HUES6 (cell line): ENCODE results near the gene PDZRN3.

Experiments
- H3K27ac ChIP-seq: 2 replicates; pipeline ENCODE4 v1.7.0; 2013; ENCODE audit warnings: low read depth, mild to moderate bottlenecking, low read length, inconsistent platforms
- H3K27me3 ChIP-seq: 2 replicates; pipeline ENCODE4 v1.6.1; 2013; ENCODE audit warnings: low read length; ENCODE audit not compliant: control insufficient read depth, insufficient read depth
- H3K36me3 ChIP-seq: 2 replicates; pipeline ENCODE4 v1.6.1; 2013; ENCODE audit warnings: low read length; ENCODE audit not compliant: control insufficient read depth, insufficient read depth
- H3K4me1 ChIP-seq: 2 replicates; pipeline ENCODE4 v1.6.1; 2013; ENCODE audit warnings: low read length; ENCODE audit not compliant: control insufficient read depth, insufficient read depth
- H3K4me3 ChIP-seq: 2 replicates; pipeline ENCODE4 v1.5.1; 2013; ENCODE audit warnings: low read depth, low read length
- H3K9ac ChIP-seq: one replicate; pipeline ENCODE4 v1.6.1; 2013; ENCODE audit warnings: mild to moderate bottlenecking, low read length
- H3K9me3 ChIP-seq: 2 replicates; pipeline ENCODE4 v1.6.1; 2013; ENCODE audit warnings: low read depth, low read length; ENCODE audit not compliant: control insufficient read depth, insufficient read depth

Gene PDZRN3

DNA sequence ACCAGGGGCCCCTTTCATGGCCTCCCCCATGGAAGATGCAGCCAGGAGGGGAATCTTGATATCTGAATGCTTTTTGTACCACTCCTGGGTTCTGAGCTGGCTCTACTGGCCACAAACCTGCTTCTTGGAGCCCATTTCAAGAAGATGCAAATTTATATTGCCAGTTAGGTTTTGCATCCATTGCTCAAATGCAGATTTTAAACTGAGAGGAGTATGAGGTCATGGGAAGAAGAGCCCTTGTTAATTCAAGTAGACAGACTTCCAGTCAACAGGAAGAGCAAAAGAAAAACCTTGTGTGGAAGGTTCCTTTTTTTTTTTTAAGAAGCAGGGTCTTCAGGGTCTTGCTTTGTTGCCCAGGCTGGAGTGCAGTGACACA lies 133.5 kb downstream of the PDZRN3 start:
- H3K27me3 ChIP-seq, result no peaks in the 10 kb centered on the region
- H3K9ac ChIP-seq, result no peak overlapping the region
- no peak overlapping the region for H3K4me3 ChIP-seq
- H3K4me1 ChIP-seq, result peaks cover 32% of the 10 kb centered on the region
- H3K9me3 ChIP-seq, result no peaks in the 10 kb centered on the region
- no peaks in the 10 kb centered on the region for H3K36me3 ChIP-seq
- 0 out of 2 replicates have a peak overlapping the region, but pooled peaks have one; percentile 2 for H3K27ac ChIP-seq

DNA sequence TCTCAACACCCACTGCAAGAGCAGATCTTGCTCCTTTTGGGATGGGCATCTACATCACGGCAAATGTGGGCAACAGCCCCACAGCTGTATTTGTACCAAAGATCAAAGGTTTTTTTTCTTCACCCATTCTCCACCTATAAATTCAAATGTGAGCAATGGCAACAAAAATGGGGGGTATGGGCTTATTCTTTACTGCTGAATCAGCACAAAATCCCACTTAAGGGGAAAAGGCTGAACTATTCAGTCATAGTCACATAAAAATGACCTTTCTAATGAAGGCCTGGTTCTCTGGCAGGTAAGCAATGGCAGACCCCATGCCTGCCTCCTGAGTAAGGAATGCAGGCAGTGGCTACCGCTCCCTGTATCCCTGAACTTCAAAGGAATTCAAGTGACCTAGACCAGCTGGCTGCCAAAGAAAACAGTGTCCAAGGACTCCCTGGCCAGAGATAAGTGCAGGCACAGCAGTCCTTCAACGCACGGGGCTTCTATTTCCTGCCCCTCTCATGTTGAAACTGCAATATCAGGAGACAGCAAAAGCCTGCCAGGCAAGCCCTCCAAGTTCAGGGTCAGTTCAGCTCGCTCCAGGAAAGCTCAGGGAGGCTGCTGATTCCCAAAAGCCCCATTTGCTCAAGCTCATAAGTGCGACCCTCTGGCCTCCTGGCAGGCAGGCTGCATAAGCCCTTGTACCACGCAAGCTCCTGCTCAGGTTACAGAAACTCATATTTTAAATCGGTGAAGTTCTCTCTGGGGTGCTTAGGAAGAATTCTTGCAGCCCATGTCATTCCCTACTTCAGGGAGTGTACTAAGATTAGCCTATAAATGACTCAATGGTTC lies 134.1 kb downstream of the PDZRN3 start:
- Histone ChIP-seq H3K4me3 (no peak overlapping the region), H3K4me1 (peaks cover 35% of the 10 kb centered on the region), H3K9me3 (no peaks in the 10 kb centered on the region), H3K27ac (0 out of 2 replicates have a peak overlapping the region, but pooled peaks have one; percentile 2), H3K36me3 (no peaks in the 10 kb centered on the region), H3K9ac (no peak overlapping the region), H3K27me3 (no peaks in the 10 kb centered on the region)

DNA sequence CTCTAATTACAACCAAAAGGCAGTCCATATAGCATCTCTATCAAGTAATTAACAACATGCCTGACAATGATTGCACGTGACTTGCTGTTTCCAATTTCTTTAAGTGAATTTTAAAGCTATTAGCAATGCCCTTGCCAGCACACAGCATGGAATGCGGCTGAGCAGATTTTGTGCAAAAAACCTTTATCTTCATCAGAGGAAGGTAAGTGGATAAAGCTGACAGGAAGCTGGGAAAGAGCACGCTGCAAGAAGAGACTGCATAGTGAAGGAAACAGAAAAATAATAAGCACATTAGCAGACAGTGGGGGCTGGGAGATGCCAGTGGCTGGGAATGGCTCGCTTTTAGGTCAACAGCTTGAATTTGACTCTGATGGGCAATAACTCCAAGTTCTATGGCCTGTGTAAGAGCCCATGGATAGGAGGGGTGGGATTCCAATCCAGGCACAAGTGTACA lies 138.8 kb downstream of the PDZRN3 start:
- Histone ChIP-seq H3K27ac (peak overlapping the region; percentile 42; the same call in 1 of the 2 replicates), H3K9me3 (no peaks in the 10 kb centered on the region), H3K27me3 (no peaks in the 10 kb centered on the region), H3K36me3 (no peaks in the 10 kb centered on the region), H3K9ac (no peak overlapping the region), H3K4me1 (peaks cover 48% of the 10 kb centered on the region), H3K4me3 (no peak overlapping the region)

DNA sequence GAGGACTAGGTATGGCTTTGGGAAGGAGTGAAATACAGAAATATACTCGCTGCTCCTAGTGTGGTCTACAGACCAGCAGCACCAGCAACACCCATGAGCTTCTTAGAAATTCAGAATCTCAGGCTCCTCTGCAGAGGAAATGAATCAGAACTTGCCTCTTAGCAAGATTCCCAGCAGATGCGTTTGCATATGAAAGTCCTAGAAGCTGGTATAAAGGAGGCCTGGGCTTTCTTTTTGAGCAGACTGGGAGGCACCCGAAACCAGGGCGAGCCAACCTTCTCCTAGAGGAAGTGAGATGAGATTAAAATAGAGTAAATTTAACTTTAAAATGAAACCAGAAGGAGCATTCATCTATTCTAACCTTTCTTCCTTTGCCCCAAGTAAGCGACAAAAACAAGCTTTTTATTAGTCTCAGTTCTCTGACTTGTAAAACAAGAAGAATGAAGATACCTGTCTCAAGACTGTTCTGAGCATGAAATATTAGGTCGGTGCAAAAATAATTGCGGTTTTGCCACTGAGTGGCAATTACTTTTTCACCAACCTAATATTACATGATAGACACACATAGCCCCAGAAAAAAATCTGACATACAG lies 140.0 kb downstream of the PDZRN3 start:
- Histone ChIP-seq H3K9ac (no peak overlapping the region), H3K4me3 (peak overlapping the region; percentile 38), H3K27me3 (no peaks in the 10 kb centered on the region), H3K27ac (peak overlapping the region; percentile 37; the same call in 1 of the 2 replicates), H3K9me3 (no peaks in the 10 kb centered on the region), H3K4me1 (peaks cover 39% of the 10 kb centered on the region), H3K36me3 (no peaks in the 10 kb centered on the region)

DNA sequence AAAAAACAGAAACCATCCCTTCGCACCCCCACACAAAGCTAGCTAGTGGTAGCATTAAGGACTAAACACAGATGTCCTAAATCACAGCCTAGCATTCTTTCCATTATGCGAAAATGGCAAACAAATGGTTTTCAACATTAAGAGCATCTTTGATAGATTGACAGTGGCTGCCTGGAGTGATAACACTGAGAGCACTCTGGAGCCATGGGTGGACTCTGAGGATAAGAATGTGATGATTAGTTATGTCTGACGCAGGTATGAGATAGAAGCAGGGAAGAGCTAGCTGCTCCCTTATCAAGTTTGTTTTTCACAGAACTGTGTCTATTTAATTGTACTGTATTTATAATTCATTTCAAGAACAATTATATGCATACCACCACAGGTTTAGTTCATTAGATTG lies 142.9 kb downstream of the PDZRN3 start:
- no peak overlapping the region for H3K27ac ChIP-seq
- no peak overlapping the region for H3K4me3 ChIP-seq
- peaks cover 39% of the 10 kb centered on the region for H3K4me1 ChIP-seq
- no peak overlapping the region for H3K9ac ChIP-seq
- peaks cover 8% of the 10 kb centered on the region for H3K9me3 ChIP-seq
- H3K36me3 ChIP-seq, result no peaks in the 10 kb centered on the region
- no peaks in the 10 kb centered on the region for H3K27me3 ChIP-seq

DNA sequence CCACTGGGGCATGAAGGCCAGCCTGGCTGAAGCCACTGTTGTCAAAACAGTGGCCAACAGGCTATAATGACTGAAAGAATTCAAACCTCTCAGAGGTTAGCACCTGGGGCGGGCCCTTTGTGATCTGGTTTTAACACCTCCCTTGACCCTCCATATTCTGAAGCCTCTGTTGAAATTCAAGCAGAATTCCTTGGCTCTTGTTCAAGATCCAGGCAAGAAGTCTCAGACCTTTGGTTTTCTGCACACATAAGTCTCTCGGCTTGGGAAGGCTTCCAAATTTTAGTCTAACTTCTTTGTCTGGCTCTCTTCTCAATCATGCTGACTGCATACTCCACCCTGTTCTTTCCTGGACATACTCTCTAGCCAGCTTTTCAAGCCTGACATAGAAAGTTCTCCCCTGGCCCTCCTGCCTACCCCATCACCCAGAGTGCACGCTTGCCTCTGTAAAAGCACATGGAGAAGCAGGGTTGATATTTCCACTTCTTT lies 144.5 kb downstream of the PDZRN3 start:
- peaks cover 27% of the 10 kb centered on the region for H3K4me1 ChIP-seq
- no peaks in the 10 kb centered on the region for H3K27me3 ChIP-seq
- H3K4me3 ChIP-seq, result no peak overlapping the region
- peaks cover 15% of the 10 kb centered on the region for H3K9me3 ChIP-seq
- no peak overlapping the region for H3K27ac ChIP-seq
- H3K36me3 ChIP-seq, result no peaks in the 10 kb centered on the region
- no peak overlapping the region for H3K9ac ChIP-seq

DNA sequence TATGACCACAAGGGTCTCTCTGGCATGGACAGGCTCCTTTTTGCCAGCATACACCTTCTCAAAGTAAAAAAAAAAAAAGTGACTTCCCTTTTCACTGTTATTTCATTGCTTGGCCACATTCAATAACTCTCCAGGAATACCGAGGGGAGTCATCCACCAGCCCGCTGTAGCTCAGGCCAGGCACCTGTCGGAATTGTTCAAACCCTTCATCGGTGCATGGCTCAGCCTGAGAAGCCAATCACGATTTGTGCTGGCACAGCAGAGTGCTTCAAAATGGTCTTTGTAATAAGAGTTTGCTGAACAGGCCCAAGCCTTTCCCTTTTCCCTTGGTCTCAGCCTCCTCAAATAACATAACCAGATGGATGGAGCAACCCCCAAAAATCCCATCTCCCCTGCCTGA lies 145.4 kb downstream of the PDZRN3 start:
- H3K4me3 ChIP-seq, result no peak overlapping the region
- peaks cover 21% of the 10 kb centered on the region for H3K4me1 ChIP-seq
- no peak overlapping the region for H3K9ac ChIP-seq
- no peaks in the 10 kb centered on the region for H3K27me3 ChIP-seq
- H3K36me3 ChIP-seq, result no peaks in the 10 kb centered on the region
- peaks cover 15% of the 10 kb centered on the region for H3K9me3 ChIP-seq
- H3K27ac ChIP-seq, result no peak overlapping the region

DNA sequence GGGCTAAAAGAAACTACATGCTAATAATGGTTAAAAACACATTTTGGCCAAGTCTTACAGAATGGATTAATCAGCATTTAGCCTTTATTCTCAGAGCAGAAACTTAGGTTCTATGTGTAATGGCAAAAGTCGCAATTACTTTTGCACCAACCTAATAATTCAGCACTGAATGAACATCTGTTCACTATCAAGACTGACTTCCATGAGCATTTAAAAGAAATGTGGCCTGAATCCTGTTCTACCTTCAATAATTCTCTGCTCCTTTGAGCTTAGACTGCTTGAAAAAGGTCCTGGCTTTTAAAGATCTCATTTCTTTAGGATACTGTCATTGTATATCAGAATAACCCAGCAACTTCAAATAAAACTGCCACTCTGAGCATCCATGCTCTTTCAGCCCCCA lies 145.9 kb downstream of the PDZRN3 start:
- H3K9ac ChIP-seq, result no peak overlapping the region
- no peak overlapping the region for H3K4me3 ChIP-seq
- peaks cover 15% of the 10 kb centered on the region for H3K9me3 ChIP-seq
- H3K4me1 ChIP-seq, result peaks cover 16% of the 10 kb centered on the region
- H3K27ac ChIP-seq, result no peak overlapping the region
- H3K36me3 ChIP-seq, result no peaks in the 10 kb centered on the region
- H3K27me3 ChIP-seq, result no peaks in the 10 kb centered on the region

DNA sequence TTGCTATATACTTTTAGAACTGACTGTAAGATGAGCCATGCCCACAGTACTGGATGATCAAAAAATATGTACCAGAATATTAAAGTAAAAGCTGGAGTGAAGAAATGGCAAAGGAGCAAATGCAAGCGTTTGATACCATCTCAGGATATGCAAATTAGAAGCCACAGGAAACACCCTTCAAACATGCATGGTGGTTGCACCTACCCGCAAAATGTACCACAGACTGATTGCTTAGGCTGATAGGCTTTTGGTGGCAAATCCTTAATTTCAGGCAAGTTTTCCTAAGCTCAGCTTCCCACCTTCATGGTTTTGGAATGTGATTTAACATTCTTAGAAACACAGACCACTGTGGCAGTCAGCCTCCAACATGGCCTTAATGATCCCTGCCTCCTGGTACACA lies 149.0 kb downstream of the PDZRN3 start:
- Histone ChIP-seq H3K9ac (no peak overlapping the region), H3K9me3 (peaks cover 15% of the 10 kb centered on the region), H3K36me3 (no peaks in the 10 kb centered on the region), H3K27ac (no peak overlapping the region), H3K4me1 (peaks cover 5% of the 10 kb centered on the region; the same call in 1 of the 2 replicates), H3K4me3 (no peak overlapping the region), H3K27me3 (no peaks in the 10 kb centered on the region)

DNA sequence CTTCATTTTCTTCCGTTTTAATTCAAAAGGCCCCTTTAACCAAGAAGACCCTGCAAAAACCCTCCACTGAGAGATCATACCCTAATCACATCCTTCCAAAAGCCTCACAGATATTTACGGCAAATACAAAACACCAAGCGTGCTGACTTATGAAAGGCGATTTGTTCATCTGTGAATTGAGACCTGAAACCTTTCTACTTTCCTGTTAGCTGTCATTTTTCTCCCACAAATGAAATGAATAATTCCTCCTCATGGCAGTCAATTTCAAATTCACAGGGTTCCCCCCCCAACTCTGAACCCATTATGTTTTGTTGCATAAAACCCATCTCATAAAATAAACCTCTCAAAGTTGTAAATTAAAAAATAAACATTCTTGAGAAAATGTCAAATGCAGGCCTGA lies 149.6 kb downstream of the PDZRN3 start:
- Histone ChIP-seq H3K9me3 (peaks cover 15% of the 10 kb centered on the region), H3K9ac (no peak overlapping the region), H3K27me3 (no peaks in the 10 kb centered on the region), H3K27ac (no peak overlapping the region), H3K4me3 (no peak overlapping the region), H3K4me1 (peaks cover 5% of the 10 kb centered on the region; the same call in 1 of the 2 replicates), H3K36me3 (no peaks in the 10 kb centered on the region)

DNA sequence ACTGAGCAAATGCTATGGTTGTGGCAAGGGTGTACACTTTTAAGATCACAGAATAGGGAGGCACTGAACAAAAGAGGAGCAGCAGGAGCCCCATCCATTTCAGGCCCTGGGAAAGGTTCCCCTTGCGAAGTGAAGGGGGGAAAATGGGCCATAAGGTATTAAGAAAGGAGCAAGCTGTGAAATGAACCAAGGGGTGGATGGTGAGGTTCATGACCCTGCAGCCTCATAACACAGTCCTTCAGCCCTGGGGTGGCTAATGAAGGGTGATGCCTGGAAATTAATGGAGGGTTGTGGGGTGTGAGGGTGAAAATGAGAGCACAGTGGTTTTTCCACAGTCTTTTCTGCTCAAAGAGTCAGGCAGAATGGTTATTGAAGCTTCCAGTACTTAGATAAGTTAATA lies 150.1 kb downstream of the PDZRN3 start:
- Histone ChIP-seq H3K4me3 (no peak overlapping the region), H3K36me3 (no peaks in the 10 kb centered on the region), H3K9ac (no peak overlapping the region), H3K9me3 (peaks cover 15% of the 10 kb centered on the region), H3K27me3 (no peaks in the 10 kb centered on the region), H3K4me1 (peaks cover 5% of the 10 kb centered on the region; the same call in 1 of the 2 replicates), H3K27ac (no peak overlapping the region)
